Neural crest cell (in vitro differentiated cells): ENCODE data around the gene HSD17B12. TPM values are rescaled to one million over a fixed set of nuclear protein-coding genes. Genes with fewer than 3 reads are reported as not detected.

Experiments
- DNase-seq: peaks from one replicate; pipeline ENCODE4 v3.0.0; 2021; ENCODE audit warnings: low read depth, mixed read lengths, low spot score
- H3K27ac Mint-ChIP-seq: one replicate; pipeline ENCODE4 v1.8.0; 2021; ENCODE audit warnings: mild to moderate bottlenecking, mixed read lengths; ENCODE audit not compliant: unreplicated experiment
- H3K27me3 Mint-ChIP-seq: 2 replicates; pipeline ENCODE4 v1.8.0; 2021; ENCODE audit warnings: low read depth, mild to moderate bottlenecking, mixed read lengths
- H3K36me3 Mint-ChIP-seq: 2 replicates; pipeline ENCODE4 v1.8.0; 2021; ENCODE audit warnings: low read depth, mild to moderate bottlenecking, mixed read lengths
- H3K4me1 Mint-ChIP-seq: 2 replicates; pipeline ENCODE4 v1.8.0; 2021; ENCODE audit warnings: mixed read lengths
- H3K4me3 Mint-ChIP-seq: one replicate; pipeline ENCODE4 v1.8.0; 2021; ENCODE audit warnings: mild to moderate bottlenecking, mixed read lengths
- H3K9me3 Mint-ChIP-seq: 2 replicates; pipeline ENCODE4 v1.8.0; 2021; ENCODE audit warnings: mixed read lengths
- CTCF ChIP-seq: fragments of 200-600 bp; sonication (generic); conservative IDR thresholded peaks from 2 replicates; pipeline ENCODE4 v1.5.0; 2021; ENCODE audit warnings: antibody characterized with exemption, mild to moderate bottlenecking
- long read RNA-seq: library from polyadenylated mRNA; unstranded; transcript quantifications from one replicate; pipeline ENCODE4 v2.0.0, GENCODE V29; 2020
- total RNA-seq: library from RNA; stranded (reverse); gene quantifications from 2 replicates; pipeline ENCODE4 v1.2.1, GENCODE V29; 2021

Gene HSD17B12
- 111 and 116 TPM in 2 replicates for total RNA-seq
- long read RNA-seq, full-length matches to known transcripts, result 132 of 155 reads
- long read RNA-seq, partial matches to known transcripts, result 8 of 155 reads
- long read RNA-seq, other reads (novel, unspliced or antisense), result 15 of 155 reads

DNA sequence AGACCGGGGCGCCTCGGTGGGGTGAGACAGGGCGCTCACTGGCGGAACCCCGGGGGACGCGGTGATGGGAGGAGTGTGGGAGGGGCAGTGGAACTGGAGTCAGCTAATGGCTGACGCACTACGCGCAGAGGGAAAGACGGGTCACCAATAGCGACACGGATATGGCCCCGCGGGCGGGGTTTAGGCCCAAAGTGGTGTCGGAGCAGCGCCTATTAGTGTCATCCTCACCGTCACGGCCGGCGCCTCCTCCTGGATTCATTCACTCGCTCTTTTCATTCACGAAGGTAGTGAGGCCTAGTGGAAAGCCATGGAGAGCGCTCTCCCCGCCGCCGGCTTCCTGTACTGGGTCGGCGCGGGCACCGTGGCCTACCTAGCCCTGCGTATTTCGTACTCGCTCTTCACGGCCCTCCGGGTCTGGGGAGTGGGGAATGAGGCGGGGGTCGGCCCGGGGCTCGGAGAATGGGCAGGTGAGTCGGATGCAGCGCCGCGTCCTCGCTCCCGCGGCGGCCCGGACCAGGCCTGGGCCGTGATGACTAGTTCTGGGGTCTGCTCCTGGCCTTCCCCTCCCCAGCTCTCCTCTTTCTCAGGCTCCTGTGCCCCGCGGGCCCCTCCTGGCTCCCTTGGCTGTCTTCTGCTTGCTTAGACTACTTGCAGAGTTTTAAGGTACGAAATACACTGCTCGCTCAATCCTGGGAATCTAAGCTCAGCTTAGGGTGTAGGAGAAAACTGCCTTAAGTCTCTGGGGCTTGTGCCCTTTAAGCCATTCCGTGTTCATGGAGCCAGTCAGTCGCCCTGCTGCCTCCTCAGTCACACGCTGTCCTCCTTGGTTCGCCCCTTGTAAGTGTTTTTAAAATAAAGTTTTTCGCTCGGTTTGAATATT is at the start of gene HSD17B12:
Gene HSD17B12 (plus strand): TSS at position 218 of the 880 bp plus-strand sequence. CDS start 90 bp downstream, at position 308.
- DNase-seq, result peak; percentile 95
- H3K9me3 Mint-ChIP-seq, result peaks cover 3% of the 10 kb centered on the region
- no peaks in the 10 kb centered on the region for H3K27me3 Mint-ChIP-seq
- H3K4me3 Mint-ChIP-seq, result peak within 1 kb of the TSS; percentile 97
- H3K27ac Mint-ChIP-seq, result peak within 1 kb of the TSS; percentile 99
- H3K36me3 Mint-ChIP-seq, result peaks cover 28% of the 10 kb centered on the region
- peaks cover 42% of the 10 kb centered on the region for H3K4me1 Mint-ChIP-seq
- no peak for TF ChIP-seq CTCF

DNA sequence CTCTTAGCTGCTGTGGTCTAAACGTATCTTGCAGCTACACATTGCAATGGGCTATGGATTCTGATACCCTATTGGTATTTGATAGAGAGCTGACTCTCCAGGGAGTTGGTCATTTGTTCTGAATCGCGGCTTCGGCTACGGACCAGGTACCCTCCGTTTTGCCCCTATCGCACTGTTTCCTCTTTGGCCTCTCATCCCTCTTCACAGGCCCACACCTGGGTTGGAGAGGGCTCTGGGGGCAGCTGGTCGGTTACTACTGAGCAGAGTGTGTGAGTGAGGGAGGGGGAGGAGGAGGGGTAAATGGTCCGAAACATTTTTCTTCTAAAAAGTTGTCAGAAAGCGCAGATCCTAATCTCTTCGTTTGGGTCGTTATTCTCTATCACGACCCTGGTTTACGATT is 48.8 kb upstream of the HSD17B12 start:
- Mint-ChIP-seq H3K4me1 (no peaks in the 10 kb centered on the region), H3K27ac (no peak overlapping the region), H3K36me3 (no peaks in the 10 kb centered on the region), H3K27me3 (peaks cover 84% of the 10 kb centered on the region), H3K4me3 (no peak overlapping the region), H3K9me3 (no peaks in the 10 kb centered on the region)
- no peak for DNase-seq
- TF ChIP-seq CTCF, result no peak

GRCh38 chr11:43632181-43632580 is 48.4 kb upstream of the HSD17B12 start:
- no peak for DNase-seq
- Mint-ChIP-seq H3K27ac (no peak overlapping the region), H3K4me3 (no peak overlapping the region), H3K9me3 (no peaks in the 10 kb centered on the region), H3K36me3 (no peaks in the 10 kb centered on the region), H3K27me3 (peaks cover 82% of the 10 kb centered on the region), H3K4me1 (no peaks in the 10 kb centered on the region)
- TF ChIP-seq CTCF, result no peak

DNA sequence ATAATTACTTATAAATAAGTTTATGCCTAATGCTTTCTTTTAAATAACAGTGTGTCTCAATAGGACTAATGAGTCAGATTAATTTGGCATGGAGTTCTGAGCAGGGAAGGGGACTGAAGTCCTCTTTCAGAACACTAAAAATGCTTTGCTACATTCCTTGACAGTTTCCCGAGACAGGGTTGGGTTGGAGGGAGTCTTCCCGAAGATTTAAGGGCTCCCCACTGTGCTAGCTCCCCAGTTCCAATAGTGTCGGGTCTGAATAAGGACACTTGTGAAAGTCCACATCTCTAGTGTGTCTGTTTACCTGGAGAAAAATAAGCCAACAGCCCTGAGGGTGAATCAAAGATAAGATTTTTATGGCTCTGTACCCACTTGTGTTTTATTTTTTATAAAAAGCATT is 41.8 kb upstream of the HSD17B12 start:
- H3K27me3 Mint-ChIP-seq, result peaks cover 67% of the 10 kb centered on the region
- H3K4me3 Mint-ChIP-seq, result no peak overlapping the region
- H3K27ac Mint-ChIP-seq, result no peak overlapping the region
- H3K9me3 Mint-ChIP-seq, result no peaks in the 10 kb centered on the region
- H3K36me3 Mint-ChIP-seq, result no peaks in the 10 kb centered on the region
- no peak for DNase-seq
- no peak for TF ChIP-seq CTCF
- peaks cover 2% of the 10 kb centered on the region for H3K4me1 Mint-ChIP-seq

DNA sequence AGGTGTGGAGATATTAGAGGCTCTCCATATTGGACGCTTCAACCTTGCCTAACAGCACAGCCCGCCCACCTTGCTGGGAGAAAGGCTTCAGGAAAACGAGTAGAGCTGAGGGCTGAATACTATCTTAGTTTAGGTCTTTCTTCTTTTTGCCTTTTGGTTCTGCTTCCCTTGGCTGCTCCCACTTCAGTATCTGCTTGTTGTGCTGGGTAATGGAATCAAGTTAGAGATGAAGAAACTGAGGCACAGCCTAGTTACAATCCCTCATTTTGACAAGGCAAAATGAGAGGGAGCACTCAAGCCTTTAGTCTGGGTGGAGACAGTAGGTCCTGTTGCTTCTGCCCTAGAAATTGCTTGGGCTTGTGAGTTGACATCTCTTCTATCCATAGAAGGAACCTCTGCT is 41.3 kb upstream of the HSD17B12 start:
- H3K27me3 Mint-ChIP-seq, result peaks cover 66% of the 10 kb centered on the region
- H3K9me3 Mint-ChIP-seq, result no peaks in the 10 kb centered on the region
- no peak overlapping the region for H3K27ac Mint-ChIP-seq

More for the DNA sequence above, 41.3 kb upstream of the HSD17B12 start:
- no peak for DNase-seq
- peaks cover 6% of the 10 kb centered on the region for H3K4me1 Mint-ChIP-seq
- peak overlapping the region; percentile 42 for H3K4me3 Mint-ChIP-seq
- no peak for TF ChIP-seq CTCF
- no peaks in the 10 kb centered on the region for H3K36me3 Mint-ChIP-seq
